ENCODE data around the gene U2AF1L4.
A peak's percentile ranks its signal among the peaks of the same experiment; 100 is the strongest.

Gene U2AF1L4

DNA sequence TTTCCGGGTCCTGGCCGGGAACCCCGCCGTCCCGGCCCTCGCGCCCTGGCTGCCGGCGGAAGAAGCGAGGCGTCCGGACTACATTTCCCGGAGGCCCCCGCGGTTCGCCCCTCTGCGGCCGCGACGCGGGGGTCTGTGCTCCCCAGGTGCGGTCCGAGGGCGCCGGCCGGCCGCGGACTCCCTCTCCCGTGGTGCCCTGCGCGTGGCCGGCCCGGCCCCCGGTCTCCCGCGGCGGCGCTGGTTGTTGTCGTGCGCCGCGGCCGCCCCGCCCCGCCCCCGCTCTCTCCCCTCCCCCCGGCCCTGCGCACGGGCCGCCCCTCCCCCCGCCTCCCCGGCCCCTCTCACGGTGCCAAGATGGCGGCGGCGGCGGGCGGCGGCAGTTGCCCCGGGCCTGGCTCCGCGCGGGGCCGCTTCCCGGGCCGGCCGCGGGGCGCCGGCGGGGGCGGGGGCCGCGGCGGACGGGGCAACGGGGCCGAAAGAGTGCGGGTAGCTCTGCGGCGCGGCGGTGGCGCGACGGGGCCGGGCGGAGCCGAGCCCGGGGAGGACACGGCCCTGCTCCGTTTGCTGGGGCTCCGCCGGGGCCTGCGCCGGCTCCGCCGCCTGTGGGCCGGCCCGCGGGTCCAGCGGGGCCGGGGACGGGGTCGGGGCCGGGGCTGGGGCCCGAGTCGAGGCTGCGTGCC is 27.4 kb downstream of the U2AF1L4 start, which contains the start of gene KMT2B:
KMT2B (plus strand) TSS at position 339 of the 680 bp plus-strand sequence; CDS start at position 355, 16 bp downstream.
- Histone ChIP-seq H3K27me3 (ENCODE audit: control insufficient read depth in 1 of 2, insufficient read depth in 1 of 2, low read length in 2 of 2) (peaks cover 0 to 21% of the 10 kb centered on the region in 2 experiments), H2AFZ (ENCODE audit: low read depth, low read length) (peak within 1 kb of the TSS; percentile 100), H3K4me1 (ENCODE audit: control insufficient read depth, insufficient read depth, low read depth, low read length) (peaks cover 23% of the 10 kb centered on the region), H3K36me3 (ENCODE audit: control insufficient read depth in 1 of 2, insufficient read depth in 2 of 2, low read depth in 1 of 2, low read length in 2 of 2) (peaks cover 23 to 34% of the 10 kb centered on the region in 2 experiments), H4K91ac (ENCODE audit: low read length) (no peak within 1 kb of the TSS), H2BK15ac (ENCODE audit: low read depth, poor library complexity, severe bottlenecking) (peak within 1 kb of the TSS; percentile 95), H3K27ac (ENCODE audit: low read length, poor library complexity, severe bottlenecking) (peak within 1 kb of the TSS; percentile 75), H3K9ac (ENCODE audit: low read length) (peak within 1 kb of the TSS; percentile 92), H4K8ac (ENCODE audit: low read length) (no peak within 1 kb of the TSS), H2BK5ac (ENCODE audit: low read depth, low read length, poor library complexity, severe bottlenecking) (no peak within 1 kb of the TSS), H2BK12ac (ENCODE audit: low read length in 2 of 2) (peak within 1 kb of the TSS in 1 of 2 experiments; percentile 95), H2BK120ac (ENCODE audit: low read depth, low read length) (peak within 1 kb of the TSS; percentile 89), H3K4ac (ENCODE audit: low read depth in 1 of 2, low read length in 2 of 2) (peak within 1 kb of the TSS in 1 of 2 experiments; percentile 86), H3K4me3 (ENCODE audit: insufficient read depth in 1 of 2, low read depth in 1 of 2, low read length in 2 of 2) (peak within 1 kb of the TSS; percentile 85 to 97), H3K79me1 (replicated peaks; ENCODE audit: low read length, poor library complexity, severe bottlenecking) (peaks cover 32% of the 10 kb centered on the region), H3K14ac (ENCODE audit: low read length in 2 of 2) (peak within 1 kb of the TSS; percentile 63 to 98), H3K18ac (ENCODE audit: low read depth in 1 of 2, low read length in 2 of 2) (peak within 1 kb of the TSS; percentile 84 to 96), H3K23ac (ENCODE audit: low read length in 2 of 2) (peak within 1 kb of the TSS in 1 of 2 experiments; percentile 97), H3K9me3 (ENCODE audit: control insufficient read depth, low read length) (no peaks in the 10 kb centered on the region), H2AK5ac (ENCODE audit: low read length, severe bottlenecking) (no peak within 1 kb of the TSS), H3K4me2 (ENCODE audit: low read length, poor library complexity, severe bottlenecking) (peak within 1 kb of the TSS; percentile 98)
- 2% methylated on average over 11 of the region's 109 CpGs for WGBS
- no peak for DNase-seq

- H2BK5ac ChIP-seq (ENCODE audit: low read depth, low read length, poor library complexity, severe bottlenecking), result no peak overlapping the region
- H3K79me1 ChIP-seq (replicated peaks; ENCODE audit: low read length, poor library complexity, severe bottlenecking), result peaks cover 24% of the 10 kb centered on the region
- peak overlapping the region; percentile 69 to 96 for H3K18ac ChIP-seq (ENCODE audit: low read depth in 1 of 2, low read length in 2 of 2)
- peak overlapping the region; percentile 98 for H3K4me2 ChIP-seq (ENCODE audit: low read length, poor library complexity, severe bottlenecking)
- peaks cover 15 to 26% of the 10 kb centered on the region in 2 experiments for H3K36me3 ChIP-seq (ENCODE audit: control insufficient read depth in 1 of 2, insufficient read depth in 2 of 2, low read depth in 1 of 2, low read length in 2 of 2)
- peak; percentile 97 for DNase-seq
- H2BK120ac ChIP-seq (ENCODE audit: low read depth, low read length), result no peak overlapping the region
- H3K9me3 ChIP-seq (ENCODE audit: control insufficient read depth, low read length), result no peaks in the 10 kb centered on the region
- peak overlapping the region; percentile 78 to 79 for H3K4ac ChIP-seq (ENCODE audit: low read depth in 1 of 2, low read length in 2 of 2)
- H2AK5ac ChIP-seq (ENCODE audit: low read length, severe bottlenecking), result no peak overlapping the region
- H3K9ac ChIP-seq (ENCODE audit: low read length), result peak overlapping the region; percentile 87
- peaks cover 23% of the 10 kb centered on the region for H3K4me1 ChIP-seq (ENCODE audit: control insufficient read depth, insufficient read depth, low read depth, low read length)
- peak overlapping the region; percentile 94 for H4K8ac ChIP-seq (ENCODE audit: low read length)
- peak overlapping the region; percentile 60 for H4K91ac ChIP-seq (ENCODE audit: low read length)
- H2BK15ac ChIP-seq (ENCODE audit: low read depth, poor library complexity, severe bottlenecking), result peak overlapping the region; percentile 78
- H3K27me3 ChIP-seq (ENCODE audit: control insufficient read depth in 1 of 2, insufficient read depth in 1 of 2, low read length in 2 of 2), result peaks cover 0 to 23% of the 10 kb centered on the region in 2 experiments
- peak overlapping the region; percentile 70 to 97 for H3K4me3 ChIP-seq (ENCODE audit: insufficient read depth in 1 of 2, low read depth in 1 of 2, low read length in 2 of 2)
- peak overlapping the region in 1 of 2 experiments; percentile 98 for H3K14ac ChIP-seq (ENCODE audit: low read length in 2 of 2)
- under 1% methylated on average over 62 of the region's 77 CpGs for WGBS
- peak overlapping the region; percentile 75 for H3K27ac ChIP-seq (ENCODE audit: low read length, poor library complexity, severe bottlenecking)
- peak overlapping the region; percentile 100 for H2AFZ ChIP-seq (ENCODE audit: low read depth, low read length)
- peak overlapping the region in 1 of 2 experiments; percentile 77 for H3K23ac ChIP-seq (ENCODE audit: low read length in 2 of 2)
- H2BK12ac ChIP-seq (ENCODE audit: low read length in 2 of 2), result peak overlapping the region in 1 of 2 experiments; percentile 95
Measured at GRCh38 chr19:35716801-35717664, 28.2 kb downstream of the U2AF1L4 start.

- H3K4me1 ChIP-seq (ENCODE audit: control insufficient read depth, insufficient read depth, low read depth, low read length), result peaks cover 23% of the 10 kb centered on the region
- H2BK5ac ChIP-seq (ENCODE audit: low read depth, low read length, poor library complexity, severe bottlenecking), result no peak overlapping the region
- peak overlapping the region; percentile 73 to 78 for H3K4ac ChIP-seq (ENCODE audit: low read depth in 1 of 2, low read length in 2 of 2)
- no peak overlapping the region for H2BK15ac ChIP-seq (ENCODE audit: low read depth, poor library complexity, severe bottlenecking)
- H2BK120ac ChIP-seq (ENCODE audit: low read depth, low read length), result no peak overlapping the region
- H3K18ac ChIP-seq (ENCODE audit: low read depth in 1 of 2, low read length in 2 of 2), result peak overlapping the region; percentile 69 to 78
- H3K4me3 ChIP-seq (ENCODE audit: insufficient read depth in 1 of 2, low read depth in 1 of 2, low read length in 2 of 2), result peak overlapping the region; percentile 70 to 97
- H2AK5ac ChIP-seq (ENCODE audit: low read length, severe bottlenecking), result no peak overlapping the region
- peak overlapping the region; percentile 94 for H4K8ac ChIP-seq (ENCODE audit: low read length)
- H3K14ac ChIP-seq (ENCODE audit: low read length in 2 of 2), result peak overlapping the region in 1 of 2 experiments; percentile 70
- no peaks in the 10 kb centered on the region for H3K9me3 ChIP-seq (ENCODE audit: control insufficient read depth, low read length)
- peak overlapping the region; percentile 98 for H3K4me2 ChIP-seq (ENCODE audit: low read length, poor library complexity, severe bottlenecking)
- H3K27me3 ChIP-seq (ENCODE audit: control insufficient read depth in 1 of 2, insufficient read depth in 1 of 2, low read length in 2 of 2), result peaks cover 0 to 23% of the 10 kb centered on the region in 2 experiments
- H4K91ac ChIP-seq (ENCODE audit: low read length), result peak overlapping the region; percentile 60
- peak overlapping the region in 1 of 2 experiments; percentile 63 for H3K23ac ChIP-seq (ENCODE audit: low read length in 2 of 2)
- peaks cover 21% of the 10 kb centered on the region for H3K79me1 ChIP-seq (replicated peaks; ENCODE audit: low read length, poor library complexity, severe bottlenecking)
- H3K36me3 ChIP-seq (ENCODE audit: control insufficient read depth in 1 of 2, insufficient read depth in 2 of 2, low read depth in 1 of 2, low read length in 2 of 2), result peaks cover 9 to 17% of the 10 kb centered on the region in 2 experiments
- peak overlapping the region; percentile 87 for H3K9ac ChIP-seq (ENCODE audit: low read length)
- peak overlapping the region in 1 of 2 experiments; percentile 45 for H2BK12ac ChIP-seq (ENCODE audit: low read length in 2 of 2)
- H3K27ac ChIP-seq (ENCODE audit: low read length, poor library complexity, severe bottlenecking), result peak overlapping the region; percentile 75
- peak overlapping the region; percentile 93 for H2AFZ ChIP-seq (ENCODE audit: low read depth, low read length)
- 7% methylated on average over 52 of the region's 52 CpGs for WGBS
- DNase-seq, result no peak
Measured at GRCh38 chr19:35715981-35716800, 29.0 kb downstream of the U2AF1L4 start.

All from mesenchymal stem cell (in vitro differentiated cells and primary cell).